HG03575 (cell line): ENCODE measurements around the gene GBF1.

Experiments
- ATAC-seq: cut with Tn5 transposase; IDR thresholded peaks from one replicate; pipeline ENCODE4 v1.9.1; 2021; ENCODE audit not compliant: unreplicated experiment, insufficient number of reproducible peaks, low FRiP score; ENCODE audit errors: extremely low read depth

GBF1 gene

DNA sequence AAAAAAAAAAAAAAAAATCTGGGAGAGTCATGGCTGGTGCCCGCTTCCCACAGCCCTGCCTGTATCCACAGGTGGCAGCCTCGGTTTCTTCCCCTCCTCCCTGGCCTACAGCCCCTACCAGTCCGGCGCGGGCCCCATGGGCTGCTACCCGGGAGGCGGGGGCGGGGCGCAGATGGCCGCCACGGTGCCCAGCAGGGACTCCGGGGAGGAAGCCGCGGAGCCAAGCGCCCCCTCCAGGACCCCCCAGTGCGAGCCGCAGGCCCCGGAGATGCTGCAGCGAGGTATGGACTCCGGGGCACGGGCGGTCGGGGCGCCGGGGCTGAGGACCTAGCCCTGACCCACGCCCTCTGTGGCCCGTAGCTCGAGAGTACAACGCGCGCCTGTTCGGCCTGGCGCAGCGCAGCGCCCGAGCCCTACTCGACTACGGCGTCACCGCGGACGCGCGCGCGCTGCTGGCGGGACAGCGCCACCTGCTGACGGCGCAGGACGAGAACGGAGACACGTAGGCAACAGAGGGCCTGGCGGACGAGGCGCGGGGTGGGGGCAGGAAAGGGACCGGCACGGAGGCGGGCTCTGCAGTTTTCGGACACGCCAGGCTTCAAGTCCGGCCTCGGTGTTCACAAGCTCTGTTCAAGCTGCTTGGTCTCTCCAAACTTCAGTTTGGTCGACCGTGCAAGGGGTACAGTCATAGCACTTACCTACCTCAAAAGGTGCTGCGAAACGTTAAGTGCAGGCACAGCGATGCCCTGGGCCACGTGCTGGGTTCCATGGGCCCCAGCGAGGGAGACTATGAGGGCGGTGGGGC, 154.1 kb downstream of the GBF1 start:
- no peak for ATAC-seq

GRCh38 chr10:102400076-102400475, 154.7 kb downstream of the GBF1 start:
- ATAC-seq: no peak

- ATAC-seq: no peak
Observed at GRCh38 chr10:102400598-102401341, 155.4 kb downstream of the GBF1 start.

DNA sequence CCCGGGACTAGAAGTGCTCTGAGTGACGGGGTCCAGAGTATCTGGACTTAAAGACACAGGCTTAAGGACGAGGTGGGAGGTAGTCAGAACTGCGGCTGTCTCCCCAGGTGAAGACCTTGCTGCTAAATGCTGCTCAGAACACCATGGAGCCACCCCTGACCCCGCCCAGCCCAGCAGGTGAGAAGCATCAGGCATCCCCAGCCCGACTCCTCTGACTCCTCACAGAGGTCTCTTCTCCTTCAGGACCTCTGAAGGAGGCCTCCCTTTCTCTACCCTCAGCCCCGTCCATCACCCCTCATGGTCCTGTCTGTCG, 156.0 kb downstream of the GBF1 start:
- ATAC-seq: no peak

DNA sequence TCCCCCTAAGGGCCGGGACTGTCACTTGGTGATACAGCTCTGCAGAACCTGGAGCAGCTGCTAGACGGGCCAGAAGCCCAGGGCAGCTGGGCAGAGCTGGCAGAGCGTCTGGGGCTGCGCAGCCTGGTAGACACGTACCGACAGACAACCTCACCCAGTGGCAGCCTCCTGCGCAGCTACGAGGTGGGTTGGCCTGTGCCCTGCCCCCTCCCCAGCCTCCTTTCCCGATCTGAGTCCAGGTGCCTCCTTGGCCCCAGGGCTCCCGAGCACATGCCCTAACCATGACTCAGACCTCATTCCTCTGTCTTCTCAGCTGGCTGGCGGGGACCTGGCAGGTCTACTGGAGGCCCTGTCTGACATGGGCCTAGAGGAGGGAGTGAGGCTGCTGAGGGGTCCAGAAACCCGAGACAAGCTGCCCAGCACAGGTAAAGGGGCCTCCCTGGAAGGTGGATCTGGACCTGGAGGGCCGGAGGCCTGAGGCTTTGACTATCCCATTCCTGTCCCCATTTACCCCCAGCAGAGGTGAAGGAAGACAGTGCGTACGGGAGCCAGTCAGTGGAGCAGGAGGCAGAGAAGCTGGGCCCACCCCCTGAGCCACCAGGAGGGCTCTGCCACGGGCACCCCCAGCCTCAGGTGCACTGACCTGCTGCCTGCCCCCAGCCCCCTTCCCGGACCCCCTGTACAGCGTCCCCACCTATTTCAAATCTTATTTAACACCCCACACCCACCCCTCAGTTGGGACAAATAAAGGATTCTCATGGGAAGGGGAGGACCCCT, 156.6 kb downstream of the GBF1 start:
- no peak for ATAC-seq

- no peak for ATAC-seq
Observed at GRCh38 chr10:102402512-102402896, 157.2 kb downstream of the GBF1 start.

GRCh38 chr10:102403115-102403514, 157.8 kb downstream of the GBF1 start:
- ATAC-seq: no peak

DNA sequence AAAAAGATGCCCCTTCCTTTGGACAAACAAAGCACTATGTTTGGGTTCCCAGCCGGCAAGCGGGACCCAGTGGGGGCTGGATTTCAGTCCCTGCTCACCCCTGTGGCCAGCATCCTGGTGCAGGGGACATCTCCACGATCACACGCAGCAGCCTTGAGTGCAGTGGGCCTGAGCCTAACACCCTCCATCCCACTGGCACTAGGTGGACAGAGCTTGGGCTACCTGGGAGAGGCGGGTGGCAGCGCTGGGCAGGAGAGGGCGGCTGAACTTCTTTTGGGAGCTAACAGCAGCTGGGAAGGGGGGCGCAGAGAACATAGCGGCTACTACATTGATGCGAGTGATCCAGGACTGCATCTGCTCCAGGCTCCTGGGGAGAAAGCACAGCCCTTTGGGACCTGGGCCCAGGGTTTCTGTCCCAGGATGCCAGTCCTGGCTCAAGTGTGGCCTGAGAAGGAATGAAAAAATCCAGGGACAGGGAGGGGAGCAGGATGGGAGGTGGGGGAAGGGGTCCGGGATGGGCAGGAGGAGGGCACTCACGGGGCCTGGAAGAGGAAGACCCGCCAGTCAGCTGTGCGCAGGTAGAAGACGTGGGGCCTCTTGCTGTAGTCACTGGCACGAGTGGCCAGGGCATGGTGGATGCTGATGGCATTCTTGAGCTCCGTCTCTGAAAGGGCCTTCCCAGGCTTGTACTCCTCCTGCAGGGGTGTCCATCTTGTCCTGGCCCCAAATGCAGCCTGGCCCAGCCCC, 159.2 kb downstream of the GBF1 start:
- no peak for ATAC-seq

DNA sequence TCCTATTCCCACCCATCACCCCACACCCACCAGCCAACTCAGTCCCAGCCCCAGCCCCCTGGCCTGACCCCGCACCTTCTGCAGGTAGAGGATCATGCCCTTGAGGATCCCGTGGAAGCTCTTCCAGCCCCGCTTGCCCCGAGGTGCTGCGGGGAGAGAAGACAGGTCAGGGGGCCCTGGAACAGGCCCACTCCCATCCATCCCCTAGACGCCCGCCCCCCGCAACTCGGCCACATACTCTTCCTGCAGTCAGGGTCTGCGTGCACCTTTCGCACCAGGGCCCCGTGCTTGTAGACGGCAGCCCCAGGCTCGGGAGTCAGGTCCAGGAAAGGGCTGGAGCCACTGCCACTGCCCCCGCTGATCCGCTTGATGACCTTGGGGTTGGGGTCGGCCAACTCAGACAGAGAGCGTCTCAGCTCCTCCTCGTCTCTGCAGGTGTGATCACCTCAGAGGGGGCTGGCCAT, 159.8 kb downstream of the GBF1 start:
- ATAC-seq: no peak

DNA sequence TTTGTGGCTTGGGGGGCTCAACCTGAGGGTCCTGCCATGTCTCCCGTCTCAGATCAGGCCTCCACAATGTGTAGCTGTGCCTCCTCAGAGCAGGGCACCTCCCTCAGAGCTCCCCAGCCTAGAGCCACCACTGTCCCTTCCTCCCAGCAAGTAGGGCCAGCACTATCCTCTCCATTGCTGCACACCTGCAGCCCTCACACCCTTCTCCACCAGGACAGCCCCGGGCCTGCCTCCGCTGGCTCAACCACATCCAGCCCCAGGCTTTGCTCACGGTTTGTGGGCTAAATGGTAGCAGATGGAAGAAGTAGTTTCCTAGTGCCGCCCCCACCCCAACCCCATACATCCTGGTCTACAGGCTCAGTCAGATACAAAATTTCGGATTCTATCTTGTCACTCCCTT, 160.3 kb downstream of the GBF1 start:
- ATAC-seq: no peak

DNA sequence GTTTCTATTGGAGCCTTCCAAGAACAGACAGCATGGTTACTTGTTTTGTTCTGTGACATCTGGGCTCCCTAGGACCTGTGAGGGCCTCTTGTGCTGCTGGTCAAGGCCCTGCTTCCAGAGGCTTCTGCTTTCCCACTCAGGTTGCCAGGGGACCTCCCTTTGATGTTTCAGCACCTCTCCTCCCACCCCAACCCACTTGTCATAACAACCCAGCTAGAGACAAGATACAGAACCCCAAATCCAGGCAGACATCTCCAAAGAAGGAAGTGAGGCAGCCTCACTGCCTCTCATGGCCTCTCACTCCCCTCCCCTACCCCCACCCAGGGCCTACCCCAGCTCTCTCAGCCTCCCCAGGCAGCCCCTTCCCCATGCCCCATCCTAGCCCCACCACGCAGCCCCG, 161.5 kb downstream of the GBF1 start:
- no peak for ATAC-seq

DNA sequence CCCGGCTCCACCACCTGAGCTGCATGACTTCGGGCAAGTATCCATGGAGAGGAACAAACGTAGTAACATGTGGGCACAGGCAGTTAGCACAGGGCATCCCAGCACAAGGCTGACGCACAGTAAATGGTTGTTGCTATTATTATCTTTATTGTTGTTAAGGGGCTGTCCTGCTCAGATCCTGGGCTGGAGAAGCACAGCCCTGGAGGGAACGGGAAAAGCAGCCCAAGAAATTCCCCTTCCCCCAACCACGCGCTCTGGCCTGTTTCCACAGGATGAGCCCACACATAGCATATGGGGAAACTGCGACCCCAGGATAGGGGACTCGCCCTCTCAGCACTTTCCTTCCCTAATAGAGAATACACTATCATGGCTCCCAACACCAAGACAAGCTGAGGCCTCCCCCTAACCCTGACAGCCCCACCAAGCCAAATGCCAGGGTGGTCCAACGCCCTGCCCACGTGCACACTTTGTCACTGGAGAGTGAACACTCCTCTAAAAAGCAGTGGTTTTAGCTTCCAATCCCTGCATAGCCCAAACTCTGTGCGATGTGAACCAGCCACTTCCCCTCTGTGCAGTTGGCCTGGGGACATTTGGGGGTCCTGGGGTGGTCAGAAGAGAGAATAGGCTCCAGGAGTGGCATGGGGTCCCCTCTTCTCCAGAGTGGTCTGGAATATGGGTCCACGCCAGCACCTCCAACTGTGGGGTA, 162.2 kb downstream of the GBF1 start:
- ATAC-seq: no peak

DNA sequence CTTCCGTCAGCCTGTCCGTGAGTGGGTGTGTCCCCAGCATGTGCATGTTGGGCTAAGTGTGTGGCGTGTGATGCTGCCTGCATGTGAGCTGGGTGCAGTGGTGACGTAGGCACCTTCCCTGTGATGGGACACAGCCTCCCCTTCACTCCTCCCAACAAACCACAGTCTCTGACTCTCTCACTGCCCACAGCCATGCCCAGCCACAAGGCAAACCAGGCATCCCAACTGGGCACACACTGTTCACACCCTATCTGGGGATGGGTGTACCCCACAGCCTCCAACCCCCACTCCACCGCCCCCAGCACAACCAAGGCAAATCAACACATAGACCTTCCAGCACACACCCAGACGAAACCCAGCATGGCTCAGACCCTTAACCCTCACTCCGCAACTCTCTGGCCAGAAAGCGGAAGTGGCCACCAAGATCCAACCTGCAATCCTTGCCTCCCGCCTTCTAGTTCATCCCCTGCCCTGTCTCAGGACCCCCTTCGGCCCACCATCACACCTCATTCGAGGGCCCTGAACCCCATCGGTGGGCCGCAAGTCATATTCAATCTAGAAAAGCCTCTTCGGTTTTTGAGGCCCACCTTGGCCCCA, 162.9 kb downstream of the GBF1 start:
- no peak for ATAC-seq

DNA sequence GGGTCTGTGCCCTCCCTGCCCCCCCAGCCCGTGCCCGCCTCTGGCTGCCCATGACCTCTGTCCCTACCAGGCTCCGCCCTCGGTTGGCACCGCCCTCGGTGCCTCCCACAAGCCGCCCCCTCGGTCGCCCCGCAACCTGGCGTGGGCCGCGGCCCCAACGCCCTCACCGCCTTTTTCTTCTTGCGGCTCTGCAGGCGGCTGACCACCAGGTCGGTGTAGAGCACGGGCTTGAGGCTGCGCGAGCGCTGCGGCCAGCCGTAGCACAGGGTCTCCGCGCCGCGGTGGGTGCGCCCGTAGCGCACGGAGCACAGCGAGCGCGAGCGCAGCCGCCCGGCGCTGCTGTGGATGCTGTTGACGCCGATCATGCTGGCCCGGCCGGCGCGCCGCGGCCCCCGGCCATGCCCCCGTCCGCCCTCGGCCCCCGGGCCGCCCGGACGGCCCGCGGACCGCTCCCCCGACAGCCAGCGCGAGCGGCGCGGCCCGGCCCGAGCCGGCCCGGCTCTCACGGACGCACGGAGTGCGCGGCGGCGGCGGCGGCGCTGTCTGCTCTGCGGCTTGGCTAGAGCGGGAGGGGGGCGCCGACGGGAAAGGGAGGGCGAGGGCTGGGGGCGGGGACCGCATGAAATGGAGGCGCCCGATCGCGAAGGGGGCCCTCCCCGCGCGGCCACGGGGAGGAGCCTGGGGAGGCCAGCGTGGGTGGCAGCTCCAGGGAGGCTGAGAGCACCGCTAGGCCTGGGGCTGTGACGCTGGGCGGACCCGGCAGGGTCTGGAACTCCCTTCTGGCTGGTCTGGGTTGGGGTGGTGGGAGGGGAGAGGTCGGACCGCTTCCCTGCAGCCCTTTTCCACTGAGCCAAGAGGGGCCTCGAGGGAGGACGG, 163.6 kb downstream of the GBF1 start:
- ATAC-seq: no peak

DNA sequence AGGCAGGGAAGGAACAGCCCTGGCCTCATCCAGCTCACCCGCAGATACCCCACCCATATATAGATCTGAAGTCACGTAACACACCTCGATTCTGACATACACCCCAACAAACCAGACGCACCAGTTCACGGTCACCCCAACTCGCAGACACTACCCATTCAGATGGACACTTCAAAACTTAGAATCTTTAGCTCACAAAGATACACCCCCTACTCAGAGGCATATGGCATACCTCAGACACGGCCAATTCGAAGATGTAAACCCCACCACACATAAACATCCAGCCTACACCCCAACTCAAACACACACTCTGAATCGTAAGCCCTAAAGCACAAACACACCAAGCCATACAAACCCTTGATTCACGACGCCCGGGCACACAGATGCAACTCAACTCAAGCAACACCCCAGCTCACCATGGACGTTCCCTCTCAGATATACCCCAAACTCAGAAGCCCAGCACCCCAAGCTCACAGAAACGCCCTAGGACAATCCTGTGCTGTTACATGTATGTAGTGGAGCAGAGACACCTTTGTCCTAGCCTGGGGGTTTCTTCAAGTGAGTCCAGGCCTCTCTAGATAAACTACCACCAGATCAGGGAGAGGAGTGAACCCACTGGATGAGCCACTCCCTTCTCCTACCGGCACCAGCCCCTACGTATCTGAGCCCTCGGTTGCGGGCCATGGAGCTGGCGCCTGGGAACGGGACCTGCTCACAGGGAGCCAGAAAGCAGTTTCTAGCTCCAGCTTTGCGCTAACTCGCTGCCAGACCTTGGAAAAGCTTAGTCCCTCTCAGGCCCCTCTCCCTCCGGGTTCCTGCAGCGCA, 164.5 kb downstream of the GBF1 start:
- ATAC-seq: no peak

GRCh38 chr10:102410429-102411073, 165.2 kb downstream of the GBF1 start:
- no peak for ATAC-seq
